ENCODE results near the gene L3MBTL3.

Gene L3MBTL3

GRCh38 chr6:130054725-130055124, 36.3 kb downstream of the L3MBTL3 start:
- Histone ChIP-seq H3K9me3 (ENCODE audit: control insufficient read depth, low read length) (no peaks in the 10 kb centered on the region), H3K9ac (no peak overlapping the region), H2AFZ (no peak overlapping the region), H3K4me1 (no peaks in the 10 kb centered on the region), H3K4me3 (ENCODE audit: low read depth, low read length) (no peak overlapping the region), H3K27ac (no peak overlapping the region), H3K4me2 (ENCODE audit: low read length) (no peak overlapping the region), H3K36me3 (ENCODE audit: control insufficient read depth, insufficient read depth, low read length) (no peaks in the 10 kb centered on the region), H3K79me2 (no peaks in the 10 kb centered on the region), H3K27me3 (ENCODE audit: control insufficient read depth, insufficient read depth, low read length) (no peaks in the 10 kb centered on the region)
- no peak for TF ChIP-seq CTCF (IDR thresholded peaks at IDR 0.05)

- Histone ChIP-seq H2AFZ (no peak overlapping the region), H3K9ac (no peak overlapping the region), H3K36me3 (ENCODE audit: control insufficient read depth, insufficient read depth, low read length) (no peaks in the 10 kb centered on the region)
These were observed 36.9 kb downstream of the L3MBTL3 start for GRCh38 chr6:130055271-130055670.

GRCh38 chr6:130057495-130057894, 39.1 kb downstream of the L3MBTL3 start:
- TF ChIP-seq CTCF (IDR thresholded peaks at IDR 0.05), result no peak
- H2AFZ ChIP-seq, result no peak overlapping the region
- no peaks in the 10 kb centered on the region for H3K9me3 ChIP-seq (ENCODE audit: control insufficient read depth, low read length)
- H3K4me3 ChIP-seq (ENCODE audit: low read depth, low read length), result no peak overlapping the region
- H3K27ac ChIP-seq, result no peak overlapping the region
- H3K4me2 ChIP-seq (ENCODE audit: low read length), result no peak overlapping the region
- no peaks in the 10 kb centered on the region for H3K36me3 ChIP-seq (ENCODE audit: control insufficient read depth, insufficient read depth, low read length)
- no peaks in the 10 kb centered on the region for H3K4me1 ChIP-seq
- no peak overlapping the region for H3K9ac ChIP-seq
- H3K79me2 ChIP-seq, result no peaks in the 10 kb centered on the region
- H3K27me3 ChIP-seq (ENCODE audit: control insufficient read depth, insufficient read depth, low read length), result no peaks in the 10 kb centered on the region

More at GRCh38 chr6:130055271-130055670, 36.9 kb downstream of the L3MBTL3 start:
- H3K4me3 ChIP-seq (ENCODE audit: low read depth, low read length), result no peak overlapping the region
- no peaks in the 10 kb centered on the region for H3K9me3 ChIP-seq (ENCODE audit: control insufficient read depth, low read length)
- H3K4me1 ChIP-seq, result no peaks in the 10 kb centered on the region
- H3K27me3 ChIP-seq (ENCODE audit: control insufficient read depth, insufficient read depth, low read length), result no peaks in the 10 kb centered on the region
- no peaks in the 10 kb centered on the region for H3K79me2 ChIP-seq
- no peak overlapping the region for H3K27ac ChIP-seq
- TF ChIP-seq CTCF (IDR thresholded peaks at IDR 0.05), result no peak
- no peak overlapping the region for H3K4me2 ChIP-seq (ENCODE audit: low read length)

GRCh38 chr6:130063806-130064205, 45.4 kb downstream of the L3MBTL3 start:
- no peak for TF ChIP-seq CTCF (IDR thresholded peaks at IDR 0.05)
- Histone ChIP-seq H3K9ac (no peak overlapping the region), H3K27me3 (ENCODE audit: control insufficient read depth, insufficient read depth, low read length) (no peaks in the 10 kb centered on the region), H3K4me2 (ENCODE audit: low read length) (no peak overlapping the region), H3K4me1 (no peaks in the 10 kb centered on the region), H2AFZ (no peak overlapping the region), H3K36me3 (ENCODE audit: control insufficient read depth, insufficient read depth, low read length) (no peaks in the 10 kb centered on the region), H3K27ac (no peak overlapping the region), H3K4me3 (ENCODE audit: low read depth, low read length) (no peak overlapping the region), H3K9me3 (ENCODE audit: control insufficient read depth, low read length) (no peaks in the 10 kb centered on the region), H3K79me2 (no peaks in the 10 kb centered on the region)

GRCh38 chr6:130065609-130066156, 47.3 kb downstream of the L3MBTL3 start:
- H3K4me3 ChIP-seq (ENCODE audit: low read depth, low read length), result no peak overlapping the region
- H3K4me2 ChIP-seq (ENCODE audit: low read length), result no peak overlapping the region
- no peaks in the 10 kb centered on the region for H3K9me3 ChIP-seq (ENCODE audit: control insufficient read depth, low read length)
- H3K79me2 ChIP-seq, result no peaks in the 10 kb centered on the region
- TF ChIP-seq CTCF (IDR thresholded peaks at IDR 0.05), result no peak
- no peaks in the 10 kb centered on the region for H3K36me3 ChIP-seq (ENCODE audit: control insufficient read depth, insufficient read depth, low read length)
- no peaks in the 10 kb centered on the region for H3K4me1 ChIP-seq
- H3K27ac ChIP-seq, result no peak overlapping the region
- no peaks in the 10 kb centered on the region for H3K27me3 ChIP-seq (ENCODE audit: control insufficient read depth, insufficient read depth, low read length)
- H2AFZ ChIP-seq, result no peak overlapping the region
- no peak overlapping the region for H3K9ac ChIP-seq

All from parathyroid adenoma (tissue), 2 donors.